ENCODE measurements around the gene SMIM8.

The SMIM8 gene

DNA sequence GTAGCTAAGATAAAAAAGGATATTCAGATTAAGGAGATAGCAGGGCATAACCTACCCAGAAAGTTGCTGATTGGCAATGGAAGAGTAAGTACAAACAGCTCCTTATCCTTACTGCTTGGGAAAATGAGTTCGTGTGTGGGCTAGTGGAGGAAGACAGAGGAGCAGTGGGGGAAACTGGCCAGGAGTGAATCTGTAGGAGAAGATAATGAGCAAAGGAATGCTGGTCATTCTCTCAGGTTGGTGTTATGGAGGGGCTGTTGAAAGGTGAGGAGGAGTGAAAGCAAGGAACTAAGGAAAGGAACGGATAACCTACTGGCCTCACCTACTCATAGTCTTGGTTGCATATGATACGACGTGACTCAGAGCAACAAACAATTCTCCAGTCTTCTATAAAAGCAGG, 14.0 kb downstream of the SMIM8 start:
- no peak for DNase-seq

DNA sequence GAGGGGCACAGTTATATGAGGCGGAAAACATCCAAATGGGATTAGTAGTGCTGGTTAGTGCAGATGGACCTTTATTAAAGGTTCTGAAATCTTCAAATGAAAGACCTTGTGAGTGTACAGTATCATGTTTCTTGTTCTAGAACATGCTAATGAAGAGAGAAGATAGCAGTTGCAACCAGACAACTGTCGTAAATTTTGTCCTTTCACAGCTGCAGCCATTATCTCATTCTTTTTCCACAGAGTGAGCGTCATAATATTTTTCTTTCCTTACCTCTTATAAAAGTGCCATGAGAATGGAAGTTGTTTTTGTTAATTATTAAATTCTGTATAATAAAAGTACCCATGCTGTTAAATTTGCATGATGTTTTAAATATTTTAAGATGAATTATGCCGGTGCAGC, 17.8 kb downstream of the SMIM8 start:
- DNase-seq = no peak

DNA sequence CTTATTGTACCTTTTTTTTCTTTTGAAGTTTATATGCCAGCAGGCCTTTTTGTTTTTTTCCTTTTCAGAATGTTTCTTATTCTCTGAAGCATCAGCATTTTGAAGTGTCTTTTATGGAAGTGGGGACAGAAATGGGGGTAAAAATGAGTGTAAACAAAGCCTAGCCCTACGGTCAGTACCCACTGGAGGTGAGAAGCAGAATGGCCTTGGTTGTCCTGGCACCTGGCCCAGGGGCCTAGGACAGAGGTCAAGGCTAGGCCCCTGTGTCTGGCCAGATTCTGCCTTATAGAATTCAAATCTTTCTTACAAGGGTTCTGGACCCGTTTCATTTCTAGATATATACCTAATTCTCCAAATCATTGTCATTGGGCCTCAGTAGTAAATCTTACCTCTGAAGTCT, 18.8 kb downstream of the SMIM8 start:
- no peak for DNase-seq

DNA sequence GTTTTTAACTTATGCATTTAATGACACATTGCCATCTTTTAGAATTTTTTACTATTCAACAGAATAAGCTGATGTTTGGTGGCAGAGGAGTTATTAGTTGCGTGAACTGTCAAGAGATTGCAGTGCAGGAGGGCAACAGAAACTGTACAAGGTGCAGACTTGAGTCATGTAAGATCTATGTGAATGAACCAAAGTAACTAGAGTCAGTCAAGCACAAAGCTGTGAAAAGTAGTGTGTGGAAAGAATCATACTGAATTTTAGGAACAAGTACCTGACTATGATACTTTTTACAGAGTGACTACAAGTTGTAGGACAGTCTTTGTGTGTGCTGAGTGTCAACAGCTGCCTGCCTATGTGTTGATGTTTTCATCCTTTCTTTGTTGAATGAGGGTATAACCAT, 19.5 kb downstream of the SMIM8 start:
- DNase-seq = no peak

DNA sequence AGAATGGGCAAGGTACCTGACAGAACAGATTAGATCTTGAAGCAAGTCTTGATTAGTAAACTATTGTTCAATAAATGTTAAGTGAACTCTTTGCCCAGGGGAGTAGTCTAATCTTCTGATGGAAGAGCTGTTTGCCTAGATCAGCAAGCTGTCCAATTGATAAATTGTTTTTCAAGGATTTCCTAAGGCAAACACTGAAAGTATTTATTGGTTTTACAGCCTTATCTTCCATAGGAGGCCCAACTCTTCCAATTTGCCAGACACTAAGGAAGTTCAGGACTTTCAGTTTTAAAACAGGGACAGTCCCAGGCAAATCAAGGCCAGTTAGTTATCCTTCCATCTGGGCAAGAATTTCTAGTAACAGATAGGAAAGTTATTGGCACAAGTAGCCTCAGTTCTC, 20.4 kb downstream of the SMIM8 start:
- DNase-seq = no peak

DNA sequence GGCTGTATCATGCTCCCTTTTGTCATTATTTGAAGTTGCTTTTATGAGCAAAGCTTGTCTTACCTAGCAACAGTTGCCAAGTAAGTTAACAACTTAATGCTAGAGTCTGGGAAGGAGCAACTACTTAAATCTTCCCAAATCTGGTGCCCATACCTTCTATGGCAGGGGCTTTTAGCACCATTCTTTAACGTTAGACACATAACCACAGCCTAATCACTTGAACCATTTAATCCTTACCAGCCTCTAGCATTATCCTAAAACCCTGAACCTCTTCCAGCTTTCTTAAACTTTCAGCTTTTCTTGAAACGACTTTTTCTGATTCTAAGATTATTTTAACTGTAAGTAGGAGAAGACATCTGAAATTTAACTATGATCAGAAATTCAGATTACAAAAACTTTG, 22.3 kb downstream of the SMIM8 start, which contains the start of gene C6orf163:
Gene C6orf163 (plus strand): TSS at position 83 of the 400 bp plus-strand sequence. CDS start 287 bp downstream, at position 370.
- no peak for DNase-seq

DNA sequence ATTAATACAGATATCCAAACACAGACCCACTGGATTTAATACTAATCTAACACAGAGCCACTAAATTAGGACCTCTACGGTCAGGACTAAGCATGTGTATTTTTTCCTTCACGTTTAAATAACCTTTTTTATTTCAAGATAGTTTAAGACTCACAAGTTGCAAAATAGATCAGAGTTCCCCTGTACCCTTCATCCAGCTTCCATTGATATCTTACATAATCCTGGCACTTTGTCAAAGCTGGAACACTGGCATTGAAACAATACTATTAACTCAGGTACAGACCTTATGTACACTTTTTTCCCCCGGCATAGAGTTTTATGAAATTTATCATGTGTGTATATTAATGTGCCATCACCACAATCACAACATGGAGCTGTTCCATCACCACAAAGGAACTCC, 24.3 kb downstream of the SMIM8 start:
- DNase-seq = no peak

DNA sequence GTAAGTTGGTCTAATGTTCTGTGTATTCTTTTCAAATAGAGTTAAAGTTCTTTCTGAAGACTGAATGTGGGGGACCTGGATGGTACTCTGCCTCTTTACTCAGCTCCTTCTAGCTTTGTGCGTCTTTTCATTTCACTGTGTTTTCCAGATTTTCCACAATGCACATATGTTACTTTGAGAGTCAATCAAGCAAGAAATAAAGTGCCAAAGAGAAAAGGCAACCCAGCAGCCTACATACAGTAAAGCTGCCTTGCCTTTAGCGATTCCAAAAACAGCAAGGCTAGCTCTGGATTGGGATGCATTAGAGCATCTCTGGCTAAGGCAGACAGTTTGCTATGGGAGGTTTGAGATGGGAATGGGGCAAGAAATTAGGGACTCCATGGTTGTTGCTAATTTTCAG, 27.5 kb downstream of the SMIM8 start:
- no peak for DNase-seq

DNA sequence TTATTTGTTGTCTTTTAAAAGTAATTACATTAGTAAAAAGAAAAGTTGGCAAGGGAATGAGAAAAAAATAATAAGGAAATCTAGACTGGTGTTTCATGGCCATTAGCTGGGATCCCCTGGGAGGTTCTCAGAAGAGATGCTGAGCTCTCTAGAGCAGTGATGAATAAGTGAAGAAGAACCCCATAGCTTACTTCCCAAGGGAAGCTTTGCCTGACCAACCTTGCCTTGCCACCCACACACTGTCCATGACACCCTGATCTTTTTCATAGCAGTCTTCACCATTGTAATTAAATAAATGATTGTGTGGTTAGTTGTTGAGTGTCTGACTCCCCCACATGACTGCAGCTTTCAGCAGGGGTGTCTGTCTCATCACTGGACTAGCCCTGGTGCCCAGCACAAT, 28.1 kb downstream of the SMIM8 start:
- no peak for DNase-seq

DNA sequence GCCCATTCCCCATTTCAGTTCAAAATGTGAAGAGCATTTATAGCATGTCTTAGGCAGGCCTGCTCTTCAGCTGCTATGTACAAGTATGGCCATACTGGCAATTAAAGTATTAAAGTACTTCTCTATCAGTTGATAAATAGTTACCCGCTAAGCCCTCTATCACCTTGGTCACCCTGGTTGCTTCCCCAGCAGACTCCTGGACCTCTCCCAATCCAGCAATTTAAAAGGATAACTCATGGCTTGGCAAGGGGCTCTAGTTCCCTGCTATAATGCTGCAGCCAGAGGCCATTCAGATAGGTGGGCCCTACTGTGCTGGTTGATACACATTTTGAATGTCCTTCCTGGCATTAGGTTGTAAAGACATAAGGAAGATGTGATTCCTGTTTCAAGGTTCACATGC, 29.2 kb downstream of the SMIM8 start:
- no peak for DNase-seq

DNA sequence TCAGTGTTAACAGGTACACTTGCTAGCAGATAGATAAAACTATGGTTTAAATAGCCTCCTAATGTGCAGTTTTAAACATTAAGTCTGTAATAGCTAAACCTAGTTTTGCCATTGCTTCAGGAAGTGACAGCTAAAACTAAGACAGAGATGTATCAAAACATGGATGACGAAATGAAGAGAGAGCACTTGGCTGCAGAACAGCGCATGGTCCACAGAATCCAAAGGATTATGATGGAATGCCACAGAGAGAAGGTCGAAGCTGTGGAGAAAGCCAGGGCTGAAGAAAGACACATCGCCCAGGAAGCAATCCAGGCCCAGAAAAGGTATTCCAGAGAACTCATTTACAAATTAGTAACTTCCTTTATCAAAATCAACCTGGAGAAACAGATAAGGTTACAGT, 33.8 kb downstream of the SMIM8 start:
- DNase-seq = no peak

DNA sequence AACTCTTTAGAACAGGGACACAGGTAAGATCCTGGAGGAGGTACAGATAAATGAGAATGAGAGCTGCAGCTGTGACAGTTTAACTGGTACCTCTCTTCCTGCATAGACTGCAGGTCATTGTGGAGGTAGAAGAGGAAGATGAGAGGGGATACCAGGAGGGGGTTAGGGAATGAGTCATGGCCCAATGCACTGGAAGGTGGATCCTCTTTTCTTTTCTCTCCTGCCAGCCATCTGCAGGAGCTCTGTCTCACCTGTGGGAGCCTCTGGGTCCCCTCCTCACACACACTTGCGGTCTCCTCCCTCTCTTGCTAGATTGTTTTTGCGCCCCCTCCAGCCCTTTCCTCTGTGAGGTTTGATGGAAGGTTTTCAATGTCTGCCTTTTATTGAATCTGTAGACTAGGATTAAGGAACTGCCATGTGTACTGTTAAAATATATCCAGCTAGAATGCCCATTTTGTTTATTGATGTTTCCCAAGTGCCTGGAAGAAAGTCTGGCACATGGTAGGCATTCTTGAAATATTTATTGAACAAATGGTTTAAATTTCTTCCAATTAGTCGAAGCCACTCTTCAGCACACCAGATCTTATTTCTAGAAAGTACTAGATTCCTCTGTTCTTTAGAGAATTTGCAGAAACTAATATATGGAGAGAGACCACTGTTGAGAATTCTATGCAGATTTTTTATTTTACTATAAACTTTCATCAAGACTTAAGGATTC, 35.2 kb downstream of the SMIM8 start:
- no peak for DNase-seq

DNA sequence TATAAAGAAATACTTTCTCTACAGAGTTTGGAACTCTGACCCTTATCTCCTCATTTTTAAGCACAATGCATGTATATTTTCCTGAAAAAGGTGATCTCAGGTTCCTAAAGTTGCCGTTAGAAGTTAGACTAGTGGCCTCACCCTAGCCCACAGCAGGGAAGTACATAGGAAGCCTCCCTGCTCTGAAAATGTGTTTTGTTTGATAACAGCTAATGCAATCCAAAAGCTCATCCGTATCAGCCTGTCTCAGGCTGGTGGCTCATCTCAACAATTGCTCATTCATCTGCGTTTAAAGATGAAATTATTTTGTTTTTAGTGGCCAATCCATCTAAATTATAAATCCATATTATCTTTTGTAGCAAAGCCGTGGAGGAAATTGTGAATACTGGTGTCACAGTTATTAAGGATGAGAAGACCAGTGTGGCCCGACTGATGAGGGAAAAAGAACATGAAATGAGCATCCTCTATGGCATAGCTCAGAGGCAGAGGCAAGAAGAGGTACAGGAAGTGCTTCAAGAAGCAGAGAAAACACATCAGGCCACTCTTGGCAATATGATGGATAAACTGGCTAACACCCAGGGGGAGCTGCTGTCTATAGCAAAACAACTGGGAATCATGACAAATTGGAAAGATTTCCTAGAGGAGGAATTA, 42.3 kb downstream of the SMIM8 start:
- no peak for DNase-seq

DNA sequence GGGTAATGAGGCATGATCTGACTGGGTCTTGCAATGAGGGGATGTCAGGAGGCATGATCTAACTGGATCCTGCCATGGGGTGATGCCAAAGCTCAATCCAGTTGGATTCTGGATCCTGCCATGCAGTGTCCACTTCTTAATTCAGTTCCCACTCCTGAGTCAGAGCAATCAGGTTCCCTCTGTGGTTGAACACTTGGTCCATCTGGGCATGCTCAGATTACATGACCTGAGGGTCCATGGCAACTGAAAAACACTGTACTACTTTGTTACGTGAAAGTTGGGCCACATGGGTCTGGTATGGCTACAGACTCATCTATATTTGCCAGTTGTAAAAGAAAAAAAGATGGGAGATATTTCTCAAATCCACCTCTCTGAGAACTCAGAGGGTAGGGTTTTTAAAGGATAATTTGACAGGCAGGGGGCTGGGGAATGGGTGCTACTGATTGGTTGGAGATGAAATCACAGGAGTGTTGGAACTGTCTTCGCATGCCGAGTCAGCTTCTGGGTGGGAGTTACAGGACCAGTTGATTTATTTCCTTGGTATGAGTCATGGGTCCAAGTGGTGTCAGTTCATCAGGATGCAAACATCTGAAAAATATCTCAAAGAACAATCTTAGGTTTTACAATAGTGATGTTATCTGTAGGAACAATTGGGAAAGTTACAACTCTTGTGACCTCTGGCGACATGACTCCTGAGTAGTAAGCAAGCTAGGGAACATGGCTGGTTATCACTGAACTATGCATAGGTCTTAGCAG, 43.9 kb downstream of the SMIM8 start:
- DNase-seq = no peak

DNA sequence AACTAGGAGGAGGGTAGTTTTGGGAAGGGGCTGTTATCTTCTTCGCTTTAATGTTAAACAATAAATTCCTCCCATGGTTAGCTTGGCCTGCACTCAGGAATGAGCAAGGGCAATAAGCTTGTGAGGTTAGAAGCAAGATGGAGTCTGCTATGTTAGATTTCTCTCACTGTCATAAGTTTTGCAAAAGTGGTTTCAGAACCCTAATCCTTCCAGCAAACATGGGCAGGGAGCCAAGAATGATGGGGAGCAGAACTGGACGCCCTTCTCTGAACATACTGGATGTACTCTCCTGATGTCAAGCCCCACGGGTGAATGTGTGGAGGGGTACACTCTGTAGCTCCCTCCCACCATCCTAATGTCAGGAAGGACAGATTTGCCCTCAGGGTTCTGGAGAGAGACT, 44.5 kb downstream of the SMIM8 start:
- no peak for DNase-seq

DNA sequence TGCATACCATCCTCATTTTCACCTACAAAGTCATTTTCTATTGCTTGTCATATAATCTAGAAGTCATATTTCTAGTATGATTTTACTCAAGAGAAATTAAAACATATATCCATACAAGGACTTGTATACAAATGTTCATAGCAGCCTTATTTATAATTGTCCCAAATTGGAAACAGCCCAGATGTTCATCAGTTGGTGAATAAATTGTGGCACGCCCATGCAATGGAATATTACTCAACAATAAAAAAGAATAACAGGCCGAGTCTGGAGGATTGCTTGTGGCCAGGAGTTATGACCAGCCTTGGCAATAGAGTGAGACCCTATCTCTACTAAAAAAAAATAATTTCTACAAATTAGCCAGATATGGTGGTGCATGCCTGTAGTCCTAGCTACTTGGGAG, 51.0 kb downstream of the SMIM8 start:
- DNase-seq = no peak

DNA sequence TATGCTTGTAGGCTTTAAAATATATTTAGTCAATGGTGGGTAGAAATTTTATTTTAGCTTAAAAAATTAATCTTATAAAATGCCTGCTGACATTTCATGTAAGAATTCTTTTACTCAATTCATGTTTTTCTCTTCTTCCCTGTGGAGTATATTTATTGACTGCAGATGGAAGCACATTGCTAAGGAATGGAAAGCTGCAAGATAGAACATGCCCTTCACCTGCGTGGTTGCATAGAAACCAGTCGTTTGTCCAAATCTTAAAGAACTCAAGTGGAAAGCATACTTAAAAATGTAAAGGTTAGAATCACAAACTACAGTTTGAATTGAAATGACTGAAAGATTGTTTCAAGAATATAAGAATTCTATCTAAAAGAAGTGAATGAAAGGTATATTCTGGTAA, 52.9 kb downstream of the SMIM8 start:
- DNase-seq = no peak

DNA sequence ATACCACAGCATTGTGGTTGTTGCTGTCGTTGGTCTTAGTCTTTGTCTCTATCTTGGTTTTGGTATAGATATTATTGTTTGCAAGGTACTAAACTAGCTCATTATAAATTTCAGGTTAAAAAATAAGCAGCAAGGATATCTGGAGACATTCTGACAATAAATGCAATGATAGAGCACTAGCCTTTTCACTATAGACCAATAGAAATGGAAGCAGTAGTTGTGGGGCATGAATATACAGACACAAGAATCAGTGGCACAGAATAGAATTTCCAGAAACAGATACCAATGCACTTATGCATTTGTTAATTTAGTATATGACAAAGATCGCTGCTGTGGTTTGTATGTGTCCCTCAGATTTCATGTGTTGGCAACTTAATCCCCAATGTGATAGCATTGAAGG, 54.3 kb downstream of the SMIM8 start:
- DNase-seq = no peak

DNA sequence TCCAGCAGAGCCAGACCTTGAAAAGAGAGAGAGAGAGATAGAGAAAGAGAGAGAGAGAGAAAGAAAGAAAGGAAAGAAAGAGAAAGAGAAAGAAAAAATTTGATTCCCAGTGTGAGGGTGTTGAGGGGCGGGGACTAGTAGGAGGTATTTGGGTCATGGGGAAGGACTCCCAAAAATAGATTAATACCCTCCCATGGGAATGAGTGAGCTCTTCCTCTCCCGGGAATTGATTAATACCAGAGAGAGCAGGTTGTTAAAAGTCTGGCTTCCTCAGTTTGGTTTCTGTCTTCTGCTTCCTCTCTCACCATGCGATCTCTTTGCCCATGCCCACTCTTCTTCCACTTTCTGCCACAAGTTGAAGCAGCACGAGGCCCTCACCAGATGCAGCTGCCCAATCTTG, 56.6 kb downstream of the SMIM8 start:
- no peak for DNase-seq

DNA sequence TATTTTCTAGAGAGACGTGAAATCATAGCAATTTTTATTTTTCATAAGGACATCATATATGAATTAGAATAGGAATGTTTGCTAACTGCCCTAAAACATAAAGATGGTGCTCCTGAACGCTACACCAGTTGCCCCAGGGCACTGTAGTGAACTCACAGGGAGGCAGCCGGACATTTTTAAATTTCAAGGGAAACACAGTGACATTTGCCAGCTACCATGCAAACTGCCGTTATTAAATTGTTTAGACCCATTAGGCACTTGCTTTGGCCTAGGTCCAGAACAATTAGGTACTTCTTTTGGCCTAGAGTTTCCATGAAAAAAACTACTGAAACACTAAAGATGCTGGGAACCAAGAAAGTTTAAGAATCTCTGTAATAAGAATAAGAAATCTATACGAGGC, 60.5 kb downstream of the SMIM8 start:
- DNase-seq = no peak

DNA sequence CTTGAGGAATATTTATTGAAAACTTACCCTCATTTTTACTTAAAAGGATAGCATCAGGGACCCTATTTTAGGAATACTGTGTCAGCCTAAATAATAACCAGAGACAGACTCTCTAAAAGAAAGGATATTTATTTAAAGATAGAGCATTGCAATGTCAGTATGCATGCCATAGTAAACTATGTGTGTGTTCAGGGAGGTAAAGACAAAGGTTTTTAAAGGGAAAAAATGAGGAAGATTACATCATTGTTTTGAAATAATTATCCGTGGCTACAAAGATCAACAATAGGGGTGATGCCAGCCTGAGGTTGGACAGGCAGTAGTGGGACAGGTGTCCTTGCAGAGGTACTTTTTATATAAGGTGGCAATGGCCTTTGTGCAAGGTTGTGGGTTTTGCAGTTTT, 61.6 kb downstream of the SMIM8 start:
- DNase-seq = no peak

DNA sequence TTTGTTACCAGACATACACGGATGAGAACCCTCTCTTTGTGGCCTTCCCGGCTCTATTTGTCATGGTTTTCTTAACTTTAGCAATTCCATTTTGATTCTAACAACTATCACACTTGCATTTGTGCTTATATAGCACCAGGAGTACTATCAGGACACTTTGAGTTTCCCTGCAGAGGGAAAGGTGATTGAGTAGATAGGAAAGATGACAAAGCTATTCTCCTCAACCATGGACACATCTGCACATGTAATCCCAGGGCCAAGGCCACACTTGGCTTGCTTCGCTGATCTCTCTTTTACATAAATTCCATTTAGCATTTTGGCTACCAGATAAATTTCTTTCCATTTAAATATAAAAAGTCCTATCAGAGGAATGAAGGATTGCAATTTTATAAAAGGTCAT, 62.1 kb downstream of the SMIM8 start:
- no peak for DNase-seq

DNA sequence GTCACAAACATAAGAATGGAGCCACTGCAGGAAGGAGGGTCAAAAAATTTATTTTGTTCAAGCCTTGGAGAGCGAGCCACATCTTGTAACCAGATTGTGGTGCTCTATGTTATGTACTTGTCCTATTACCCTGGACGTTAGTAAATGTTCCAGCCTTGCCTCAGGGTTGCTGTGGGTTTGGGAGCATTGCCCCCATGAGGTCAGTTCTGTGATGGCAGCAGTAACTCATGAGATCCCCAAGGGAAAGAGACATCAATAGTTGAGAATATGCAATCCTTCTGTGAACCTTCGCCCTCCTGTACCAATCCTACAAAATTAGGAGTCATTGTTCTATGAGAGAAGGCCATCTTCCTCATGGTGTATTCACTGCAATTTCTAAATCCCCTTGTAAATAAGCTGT, 68.9 kb downstream of the SMIM8 start:
- no peak for DNase-seq
